Fibroblast of mammary gland (primary cell): ENCODE results near the gene GMDS.

Experiments used
- DNase-seq: peaks from one replicate; pipeline ENCODE4 v3.0.0-alpha.2; 2010; ENCODE audit warnings: low read depth
- H3K4me3 ChIP-seq: 2 replicates; pipeline ENCODE4 v1.5.1; 2011; ENCODE audit warnings: low read depth, mild to moderate bottlenecking, low read length, moderate library complexity; ENCODE audit not compliant: control insufficient read depth
- CTCF ChIP-seq: conservative IDR thresholded peaks from 2 replicates; pipeline ENCODE4 v1.5.1; 2011; ENCODE audit warnings: low read depth, low read length, inconsistent platforms; ENCODE audit not compliant: control insufficient read depth, insufficient read depth

GMDS gene

GRCh38 chr6:1858859-1859258 is 386.5 kb downstream of the GMDS start:
- no peak for TF ChIP-seq CTCF
- DNase-seq, result no peak
- no peak overlapping the region for H3K4me3 ChIP-seq

- TF ChIP-seq CTCF, result no peak
- no peak overlapping the region for H3K4me3 ChIP-seq
- no peak for DNase-seq
Observed at GRCh38 chr6:1858196-1858595, 387.2 kb downstream of the GMDS start.

- DNase-seq, result peak; percentile 44
- no peak overlapping the region for H3K4me3 ChIP-seq
- TF ChIP-seq CTCF, result no peak
Observed at GRCh38 chr6:1856381-1856780, 389.0 kb downstream of the GMDS start.

GRCh38 chr6:1855890-1856289 is 389.5 kb downstream of the GMDS start:
- no peak for DNase-seq
- H3K4me3 ChIP-seq, result no peak overlapping the region
- TF ChIP-seq CTCF, result no peak

GRCh38 chr6:1854296-1854695 is 391.1 kb downstream of the GMDS start:
- no peak for DNase-seq
- no peak overlapping the region for H3K4me3 ChIP-seq
- TF ChIP-seq CTCF, result no peak

- DNase-seq, result no peak
- H3K4me3 ChIP-seq, result no peak overlapping the region
- no peak for TF ChIP-seq CTCF
Observed at GRCh38 chr6:1853761-1854160, 391.6 kb downstream of the GMDS start.
